ENCODE results near the gene ALK. TPM values are rescaled to one million over a fixed set of nuclear protein-coding genes. Genes with fewer than 3 reads are reported as not detected.

Gene ALK
- polyA plus RNA-seq, 1 of the 3 experiments (the other 2 are of a cell fraction), result 0.30 TPM

- TF ChIP-seq CTCF (IDR thresholded peaks at IDR 0.05) (no peak), RCOR1 (IDR thresholded peaks at IDR 0.05; ENCODE audit: low read length) (peak; percentile 99), FOXJ3 (CRISPR knock-in tag; IDR thresholded peaks at IDR 0.05) (peak; percentile 100), NFIC (IDR thresholded peaks at IDR 0.05; ENCODE audit: borderline replicate concordance) (no peak), RAD21 (IDR thresholded peaks at IDR 0.05; ENCODE audit: low read length) (peak; percentile 64), USF2 (IDR thresholded peaks at IDR 0.05; ENCODE audit: borderline replicate concordance, low read depth, low read length) (no peak), POLR2AphosphoS5 (IDR thresholded peaks at IDR 0.05; ENCODE audit: low read depth, low read length) (peak; percentile 80), RFX5 (IDR thresholded peaks at IDR 0.05; ENCODE audit: low read length) (no peak), MAX (IDR thresholded peaks at IDR 0.05; ENCODE audit: low read depth) (no peak), JUND (IDR thresholded peaks at IDR 0.05) (no peak), GATA2 (CRISPR knock-in tag; IDR thresholded peaks at IDR 0.05) (peak; percentile 95), PBX3 (IDR thresholded peaks at IDR 0.05) (peak; percentile 38), TCF12 (IDR thresholded peaks at IDR 0.05) (peak; percentile 70), TEAD4 (IDR thresholded peaks at IDR 0.05; ENCODE audit: borderline replicate concordance, insufficient read depth) (0 out of 2 replicates have a peak, but pooled peaks have one; percentile 38), SIN3A (IDR thresholded peaks at IDR 0.05; ENCODE audit: borderline replicate concordance, low read depth, low read length) (no peak), SMC3 (IDR thresholded peaks at IDR 0.05; ENCODE audit: low read depth, low read length) (peak; percentile 33; the same call in 1 of the 2 replicates), TAF1 (IDR thresholded peaks at IDR 0.05; ENCODE audit: borderline replicate concordance, low read depth, low read length) (no peak), EP300 (IDR thresholded peaks at IDR 0.05; ENCODE audit: borderline replicate concordance in 1 of 2, low read depth in 1 of 2, low read length in 1 of 2) (peak in 1 of 2 experiments; percentile 100; a peak in 3 of 4 replicates)
Measured at GRCh38 chr2:29613792-29614266, 307.6 kb downstream of the ALK start (continued).

- no peaks in the 10 kb centered on the region for H3K36me3 ChIP-seq (replicated peaks in 1 of 2; ENCODE audit: control insufficient read depth in 1 of 2, insufficient read depth in 2 of 2, low read length in 1 of 2)
- ChIA-PET CTCF (interaction anchor here (0.6 to 2.5 kb wide), 20 partner anchors 9 to 416 kb away, joined by 3 to 15 read pairs (median 4); no protein-coding TSS in a partner anchor), POLR2A (interaction anchor here (0.7 to 2.7 kb wide), 17 partner anchors 11 to 413 kb away, joined by 3 to 49 read pairs (median 4); partner anchors contain the start of gene ALK)
Measured at GRCh38 chr2:29613067-29613466, 308.3 kb downstream of the ALK start.

More at GRCh38 chr2:29613067-29613466, 308.3 kb downstream of the ALK start:
- no peaks in the 10 kb centered on the region for H3K9me3 ChIP-seq
- DNase-seq, result no peak
- peaks cover 0 to 89% of the 10 kb centered on the region in 2 experiments; a peak in 2 of 4 replicates for H3K4me1 ChIP-seq (ENCODE audit: control insufficient read depth in 1 of 2, insufficient read depth in 2 of 2, low read depth in 1 of 2, low read length in 1 of 2)
- H3K79me2 ChIP-seq (ENCODE audit: insufficient read depth), result no peaks in the 10 kb centered on the region
- no peaks in the 10 kb centered on the region for H4K20me1 ChIP-seq (ENCODE audit: insufficient read depth)
- no peak for TF ChIP-seq FOXJ3 (CRISPR knock-in tag; IDR thresholded peaks at IDR 0.05)
- no peak for TF ChIP-seq IRF3 (IDR thresholded peaks at IDR 0.05; ENCODE audit: low read depth, low read length)
- TF ChIP-seq EP300 (IDR thresholded peaks at IDR 0.05; ENCODE audit: borderline replicate concordance in 1 of 2, low read depth in 1 of 2, low read length in 1 of 2), result peak in 1 of 2 experiments; percentile 59; a peak in 1 of 4 replicates
- no peak for TF ChIP-seq TEAD4 (IDR thresholded peaks at IDR 0.05; ENCODE audit: borderline replicate concordance, insufficient read depth)
- no peaks in the 10 kb centered on the region for H3K27me3 ChIP-seq (ENCODE audit: insufficient read depth)
- H3K9me2 ChIP-seq, result no peaks in the 10 kb centered on the region
- no peaks in the 10 kb centered on the region for H3F3A ChIP-seq (replicated peaks; ENCODE audit: insufficient read depth)
- H3K27ac ChIP-seq (ENCODE audit: low read depth in 2 of 2, low read length in 1 of 2), result peak overlapping the region; percentile 2 to 99; a peak in 3 of 4 replicates
- H3K4me3 ChIP-seq (ENCODE audit: low read depth in 2 of 2, low read length in 1 of 2), result no peak overlapping the region
- no peak overlapping the region for H2AFZ ChIP-seq (ENCODE audit: low read depth)
- no peak overlapping the region for H3K4me2 ChIP-seq
- WGBS (ENCODE audit: low lambda C conversion rate), result 21% methylated on average over 3 of the region's 3 CpGs
- H3K9ac ChIP-seq, result no peak overlapping the region
